Neural cell (in vitro differentiated cells): ENCODE data around the gene ARFIP2. TPM values are rescaled to one million over a fixed set of nuclear protein-coding genes. Genes with fewer than 3 reads are reported as not detected.

Source experiments
- H2AFZ ChIP-seq: fragments of 200-600, 300-800 bp; sonication (generic), shearing (Covaris generic); 2 replicates; pipeline ENCODE4 v1.6.0; 2014; ENCODE audit warnings: low read depth, mild to moderate bottlenecking, antibody characterized with exemption, low read length, moderate library complexity
- H3F3A ChIP-seq: fragments of 200-600 bp; shearing (Covaris generic); 2 replicates; pipeline ENCODE4 v1.6.1; 2016; ENCODE audit warnings: mild to moderate bottlenecking, moderate library complexity, mixed read lengths, antibody characterized with exemption, low read length; ENCODE audit not compliant: insufficient read depth, poor library complexity, severe bottlenecking
- H3K27ac ChIP-seq: fragments of 200-600, 300-800 bp; sonication (generic), shearing (Covaris generic); 2 replicates; pipeline ENCODE4 v1.5.1; 2014; ENCODE audit warnings: mild to moderate bottlenecking, low read length, moderate library complexity
- H3K27me3 ChIP-seq: fragments of 300-800, 200-600 bp; sonication (generic), shearing (Covaris generic); 2 replicates; pipeline ENCODE4 v1.6.0; 2014; ENCODE audit warnings: mild to moderate bottlenecking, low read depth, low read length, moderate library complexity; ENCODE audit not compliant: insufficient read depth
- H3K36me3 ChIP-seq: fragments of 300-800, 200-600 bp; sonication (generic), shearing (Covaris generic); 2 replicates; pipeline ENCODE4 v1.5.1; 2014; ENCODE audit warnings: mild to moderate bottlenecking, antibody characterized with exemption, low read length, moderate library complexity; ENCODE audit not compliant: insufficient read depth
- H3K4me2 ChIP-seq: fragments of 300-800, 200-600 bp; sonication (generic), shearing (Covaris generic); 2 replicates; pipeline ENCODE4 v1.6.0; 2014; ENCODE audit warnings: mild to moderate bottlenecking, low read length
- H3K4me3 ChIP-seq: fragments of 300-800, 200-600 bp; sonication (generic), shearing (Covaris generic); 2 replicates; pipeline ENCODE4 v1.5.1; 2014; ENCODE audit warnings: mild to moderate bottlenecking, low read length, moderate library complexity
- H3K79me2 ChIP-seq: fragments of 200-600 bp; shearing (Covaris generic); replicated peaks from 2 replicates; pipeline ENCODE4 v1.6.0; 2014; ENCODE audit warnings: mild to moderate bottlenecking, low read length, moderate library complexity; ENCODE audit not compliant: insufficient read depth
- H3K9ac ChIP-seq: fragments of 300-800, 200-600 bp; sonication (generic), shearing (Covaris generic); 2 replicates; pipeline ENCODE4 v1.6.1; 2016; ENCODE audit warnings: mild to moderate bottlenecking, low read length, mixed read lengths
- H3K9me2 ChIP-seq: fragments of 200-600 bp; shearing (Covaris generic); 2 replicates; pipeline ENCODE4 v1.6.1; 2016; ENCODE audit warnings: mild to moderate bottlenecking, low read length, mixed read lengths; ENCODE audit not compliant: insufficient read depth
- H3K9me3 ChIP-seq: fragments of 200-600, 300-800 bp; sonication (generic), shearing (Covaris generic); 2 replicates; pipeline ENCODE4 v1.6.1; 2016; ENCODE audit warnings: mild to moderate bottlenecking, mixed run types, low read length, moderate library complexity, mixed read lengths
- H4K20me1 ChIP-seq: fragments of 200-600 bp; shearing (Covaris generic); 2 replicates; pipeline ENCODE4 v1.6.1; 2016; ENCODE audit warnings: mild to moderate bottlenecking, mixed run types; ENCODE audit not compliant: insufficient read depth
- EP300 ChIP-seq: fragments of 450-650 bp; conservative IDR thresholded peaks from 2 replicates; pipeline ENCODE4 v1.6.1; 2014; ENCODE audit warnings: antibody characterized with exemption, mild to moderate bottlenecking, moderate library complexity; ENCODE audit not compliant: poor library complexity, severe bottlenecking
- EZH2 ChIP-seq: fragments of 200-600, 300-800 bp; shearing (Covaris generic), sonication (generic); IDR thresholded peaks from 2 replicates; pipeline ENCODE4 v1.6.1; 2014; ENCODE audit warnings: antibody characterized with exemption, low read length, borderline replicate concordance, mild to moderate bottlenecking; ENCODE audit not compliant: insufficient read depth, poor library complexity, severe bottlenecking
- MXI1 ChIP-seq: fragments of 450-650 bp; conservative IDR thresholded peaks from 2 replicates; pipeline ENCODE4 v1.6.1; 2014; ENCODE audit warnings: antibody characterized with exemption, mild to moderate bottlenecking; ENCODE audit not compliant: poor library complexity, severe bottlenecking
- POLR2AphosphoS5 ChIP-seq: IDR thresholded peaks from 2 replicates; pipeline ENCODE4 v1.6.1; 2012
- RAD21 ChIP-seq: fragments of 450-650 bp; conservative IDR thresholded peaks from 2 replicates; pipeline ENCODE4 v1.6.1; 2014; ENCODE audit warnings: antibody characterized with exemption, mild to moderate bottlenecking, moderate library complexity
- SMC3 ChIP-seq: fragments of 450-650 bp; conservative IDR thresholded peaks from 2 replicates; pipeline ENCODE4 v1.6.1; 2014; ENCODE audit warnings: antibody characterized with exemption, mild to moderate bottlenecking, moderate library complexity; ENCODE audit not compliant: poor library complexity
- TAF1 ChIP-seq: IDR thresholded peaks from 2 replicates; pipeline ENCODE4 v1.6.1; 2012; ENCODE audit warnings: low read depth
- polyA plus RNA-seq: library from polyadenylated mRNA; depleted of rRNA; stranded (reverse); fragments of >200 nt; gene quantifications from 2 replicates; pipeline ENCODE4 v1.2.3, GENCODE V29; 2014
- TF ChIP-seq, protein P1 (sequence below): IDR thresholded peaks from 2 replicates; pipeline ENCODE4 v1.6.1; 2012; ENCODE audit warnings: borderline replicate concordance
- TF ChIP-seq, protein P2 (sequence below): fragments of 450-650 bp; IDR thresholded peaks from 2 replicates; pipeline ENCODE4 v1.5.1; 2014; ENCODE audit warnings: antibody characterized with exemption, mild to moderate bottlenecking, moderate library complexity; ENCODE audit not compliant: poor library complexity, severe bottlenecking

ARFIP2 gene
- polyA plus RNA-seq, 1 donor from 2014 or later = 83.7 TPM

DNA sequence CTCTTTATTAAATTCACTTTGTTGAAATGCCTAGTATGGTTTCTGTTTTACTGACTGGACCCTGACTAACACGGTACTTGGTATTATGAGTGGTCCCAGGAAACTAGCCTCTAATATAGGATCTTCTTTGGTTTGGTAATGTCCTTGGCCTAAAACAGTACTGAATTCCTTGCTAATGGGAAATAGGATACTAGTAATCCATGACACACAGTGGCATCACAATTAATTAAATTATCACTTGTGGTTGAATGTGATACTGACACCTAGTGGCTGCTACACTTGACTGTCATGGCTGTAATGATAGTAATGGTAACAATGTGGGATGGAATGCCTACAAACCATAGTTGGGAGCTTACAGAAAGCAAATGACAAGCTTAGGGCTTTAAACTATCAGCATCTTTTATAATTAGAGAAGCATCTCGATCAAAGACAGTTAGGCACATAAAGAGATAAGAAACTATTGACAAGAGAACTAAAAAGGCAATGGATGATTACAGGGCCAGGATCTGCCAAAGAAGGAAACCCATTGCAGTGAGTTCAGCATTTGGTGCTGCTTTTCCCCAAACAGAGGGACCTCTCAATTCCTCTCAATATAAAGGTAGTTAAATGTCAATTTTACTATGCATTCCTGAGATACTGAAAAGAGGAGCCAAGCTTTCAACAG is 24.6 kb upstream of the ARFIP2 start:
- no peaks in the 10 kb centered on the region for H4K20me1 ChIP-seq
- no peaks in the 10 kb centered on the region for H3K27me3 ChIP-seq
- H3K36me3 ChIP-seq = no peaks in the 10 kb centered on the region
- no peaks in the 10 kb centered on the region for H3K9me3 ChIP-seq
- H3F3A ChIP-seq = no peaks in the 10 kb centered on the region
- no peaks in the 10 kb centered on the region for H3K79me2 ChIP-seq
- no peak overlapping the region for H3K4me3 ChIP-seq
- H3K27ac ChIP-seq = no peak overlapping the region
- H3K9ac ChIP-seq = no peak overlapping the region
- no peaks in the 10 kb centered on the region for H3K9me2 ChIP-seq
- H3K4me2 ChIP-seq = no peak overlapping the region
- TF ChIP-seq RAD21 (peak; percentile 70), EZH2 (no peak), SMC3 (peak; percentile 82)
- TF ChIP-seq, protein P1, sequence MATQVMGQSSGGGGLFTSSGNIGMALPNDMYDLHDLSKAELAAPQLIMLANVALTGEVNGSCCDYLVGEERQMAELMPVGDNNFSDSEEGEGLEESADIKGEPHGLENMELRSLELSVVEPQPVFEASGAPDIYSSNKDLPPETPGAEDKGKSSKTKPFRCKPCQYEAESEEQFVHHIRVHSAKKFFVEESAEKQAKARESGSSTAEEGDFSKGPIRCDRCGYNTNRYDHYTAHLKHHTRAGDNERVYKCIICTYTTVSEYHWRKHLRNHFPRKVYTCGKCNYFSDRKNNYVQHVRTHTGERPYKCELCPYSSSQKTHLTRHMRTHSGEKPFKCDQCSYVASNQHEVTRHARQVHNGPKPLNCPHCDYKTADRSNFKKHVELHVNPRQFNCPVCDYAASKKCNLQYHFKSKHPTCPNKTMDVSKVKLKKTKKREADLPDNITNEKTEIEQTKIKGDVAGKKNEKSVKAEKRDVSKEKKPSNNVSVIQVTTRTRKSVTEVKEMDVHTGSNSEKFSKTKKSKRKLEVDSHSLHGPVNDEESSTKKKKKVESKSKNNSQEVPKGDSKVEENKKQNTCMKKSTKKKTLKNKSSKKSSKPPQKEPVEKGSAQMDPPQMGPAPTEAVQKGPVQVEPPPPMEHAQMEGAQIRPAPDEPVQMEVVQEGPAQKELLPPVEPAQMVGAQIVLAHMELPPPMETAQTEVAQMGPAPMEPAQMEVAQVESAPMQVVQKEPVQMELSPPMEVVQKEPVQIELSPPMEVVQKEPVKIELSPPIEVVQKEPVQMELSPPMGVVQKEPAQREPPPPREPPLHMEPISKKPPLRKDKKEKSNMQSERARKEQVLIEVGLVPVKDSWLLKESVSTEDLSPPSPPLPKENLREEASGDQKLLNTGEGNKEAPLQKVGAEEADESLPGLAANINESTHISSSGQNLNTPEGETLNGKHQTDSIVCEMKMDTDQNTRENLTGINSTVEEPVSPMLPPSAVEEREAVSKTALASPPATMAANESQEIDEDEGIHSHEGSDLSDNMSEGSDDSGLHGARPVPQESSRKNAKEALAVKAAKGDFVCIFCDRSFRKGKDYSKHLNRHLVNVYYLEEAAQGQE = no peak
- TF ChIP-seq, protein P2, sequence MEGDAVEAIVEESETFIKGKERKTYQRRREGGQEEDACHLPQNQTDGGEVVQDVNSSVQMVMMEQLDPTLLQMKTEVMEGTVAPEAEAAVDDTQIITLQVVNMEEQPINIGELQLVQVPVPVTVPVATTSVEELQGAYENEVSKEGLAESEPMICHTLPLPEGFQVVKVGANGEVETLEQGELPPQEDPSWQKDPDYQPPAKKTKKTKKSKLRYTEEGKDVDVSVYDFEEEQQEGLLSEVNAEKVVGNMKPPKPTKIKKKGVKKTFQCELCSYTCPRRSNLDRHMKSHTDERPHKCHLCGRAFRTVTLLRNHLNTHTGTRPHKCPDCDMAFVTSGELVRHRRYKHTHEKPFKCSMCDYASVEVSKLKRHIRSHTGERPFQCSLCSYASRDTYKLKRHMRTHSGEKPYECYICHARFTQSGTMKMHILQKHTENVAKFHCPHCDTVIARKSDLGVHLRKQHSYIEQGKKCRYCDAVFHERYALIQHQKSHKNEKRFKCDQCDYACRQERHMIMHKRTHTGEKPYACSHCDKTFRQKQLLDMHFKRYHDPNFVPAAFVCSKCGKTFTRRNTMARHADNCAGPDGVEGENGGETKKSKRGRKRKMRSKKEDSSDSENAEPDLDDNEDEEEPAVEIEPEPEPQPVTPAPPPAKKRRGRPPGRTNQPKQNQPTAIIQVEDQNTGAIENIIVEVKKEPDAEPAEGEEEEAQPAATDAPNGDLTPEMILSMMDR = peak; percentile 80
- no peak overlapping the region for H2AFZ ChIP-seq

DNA sequence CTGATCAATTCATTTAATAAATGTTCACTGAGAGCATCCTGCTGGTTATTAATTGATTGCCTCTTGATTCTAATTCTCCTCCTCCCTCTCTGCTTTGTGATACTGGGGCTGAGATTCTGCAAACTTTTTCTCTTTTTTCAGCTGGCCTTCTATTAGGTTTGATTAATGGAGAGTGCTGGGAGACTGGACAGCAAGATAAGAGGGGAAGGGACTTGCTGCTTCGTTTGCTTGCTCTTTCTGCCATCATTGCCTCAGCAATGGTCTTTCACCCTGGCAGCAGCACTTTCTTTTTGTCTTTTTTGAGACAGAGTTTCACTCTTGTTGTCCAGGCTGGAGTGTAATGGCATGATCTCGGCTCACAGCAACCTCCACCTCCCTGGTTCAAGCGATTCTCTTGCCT is 23.0 kb upstream of the ARFIP2 start:
- H3K9me2 ChIP-seq = no peaks in the 10 kb centered on the region
- no peaks in the 10 kb centered on the region for H3K79me2 ChIP-seq
- H3F3A ChIP-seq = no peaks in the 10 kb centered on the region
- H3K36me3 ChIP-seq = no peaks in the 10 kb centered on the region
- no peak overlapping the region for H3K4me2 ChIP-seq
- no peak overlapping the region for H2AFZ ChIP-seq
- H3K27me3 ChIP-seq = no peaks in the 10 kb centered on the region
- no peak overlapping the region for H3K9ac ChIP-seq
- TF ChIP-seq SMC3 (no peak), TAF1 (no peak), POLR2AphosphoS5 (no peak), EZH2 (no peak), EP300 (no peak), MXI1 (no peak), RAD21 (no peak)
- TF ChIP-seq, protein P1 = no peak
- TF ChIP-seq, protein P2 = no peak
- no peaks in the 10 kb centered on the region for H4K20me1 ChIP-seq
- no peak overlapping the region for H3K27ac ChIP-seq
- no peaks in the 10 kb centered on the region for H3K9me3 ChIP-seq
- H3K4me3 ChIP-seq = no peak overlapping the region
